NCI-H460 (cell line): ENCODE data around the gene OSBPL5. TPM values are rescaled to one million over a fixed set of nuclear protein-coding genes. Genes with fewer than 3 reads are reported as not detected.
"Not testable (repeated sequence)": the region's sequence is repeated elsewhere in the genome, so short reads cannot be mapped to it uniquely, and the experiment has no call there.

Source experiments
- DNase-seq: peaks from one replicate; pipeline ENCODE4 v3.0.0-alpha.2; 2016; ENCODE audit warnings: low read depth; ENCODE audit errors: extremely low read depth
- total RNA-seq: library from RNA; depleted of rRNA; stranded (reverse); fragments of >200 nt; shearing (Covaris generic); gene quantifications from 2 replicates; pipeline ENCODE4 v1.2.3, GENCODE V29; 2014

Gene OSBPL5
- total RNA-seq, 1 experiment from 2014 or later = 84.9 TPM

DNA sequence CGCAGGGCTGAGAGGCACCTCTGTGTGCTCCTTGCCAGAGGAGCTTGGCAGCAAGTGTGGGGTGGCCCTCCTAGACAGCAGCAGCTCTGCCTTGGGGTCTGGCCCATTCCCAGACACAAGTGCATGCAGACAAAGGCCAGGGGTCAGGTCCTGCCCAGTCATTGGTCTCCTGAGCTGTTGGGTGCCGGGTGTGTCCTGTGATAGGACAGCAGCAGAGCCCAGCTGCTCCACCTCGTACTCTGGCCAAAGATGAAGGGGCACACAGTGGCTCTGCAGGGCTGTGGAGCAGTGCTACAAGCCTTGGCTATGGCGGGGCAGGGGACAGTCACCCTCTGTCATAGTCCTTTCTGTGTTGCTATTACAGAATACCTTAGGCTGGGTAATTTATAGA lies 17.3 kb upstream of the OSBPL5 start:
- no peak for DNase-seq

DNA sequence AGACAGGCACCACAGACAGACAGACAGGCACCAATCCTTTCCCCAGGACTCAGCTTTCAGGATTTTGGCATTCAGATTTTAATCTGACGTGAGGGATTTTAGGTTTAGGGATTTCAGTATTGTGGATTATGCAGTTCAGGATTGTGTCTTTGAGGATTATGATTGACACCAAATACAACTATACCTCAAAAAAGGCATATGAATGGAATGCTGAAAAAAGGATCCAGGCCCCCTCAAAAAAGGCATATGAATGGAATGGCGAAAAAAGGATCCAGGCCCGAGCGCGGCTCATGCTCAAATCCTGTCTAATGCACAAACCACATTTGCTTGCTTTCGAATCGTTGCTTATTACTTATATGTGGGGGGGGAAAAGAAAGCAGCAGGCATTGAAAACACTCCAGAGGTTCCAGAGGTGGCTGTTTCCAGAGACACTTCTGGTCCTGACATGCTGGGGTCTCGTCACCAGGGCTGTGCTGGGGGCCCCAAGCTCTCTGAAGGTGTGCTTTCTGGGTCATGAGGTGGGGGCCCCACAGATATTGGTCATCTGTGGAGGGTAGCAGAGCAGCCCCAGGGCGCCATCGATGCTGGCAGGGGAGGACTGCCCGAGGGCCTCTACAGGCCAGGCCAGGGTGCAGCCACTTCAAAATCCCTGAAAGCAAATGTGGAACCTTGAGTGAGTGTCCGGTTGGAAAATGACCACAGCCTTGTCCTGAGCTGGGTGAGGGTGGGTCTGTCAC lies 16.8 kb upstream of the OSBPL5 start:
- DNase-seq = no peak

DNA sequence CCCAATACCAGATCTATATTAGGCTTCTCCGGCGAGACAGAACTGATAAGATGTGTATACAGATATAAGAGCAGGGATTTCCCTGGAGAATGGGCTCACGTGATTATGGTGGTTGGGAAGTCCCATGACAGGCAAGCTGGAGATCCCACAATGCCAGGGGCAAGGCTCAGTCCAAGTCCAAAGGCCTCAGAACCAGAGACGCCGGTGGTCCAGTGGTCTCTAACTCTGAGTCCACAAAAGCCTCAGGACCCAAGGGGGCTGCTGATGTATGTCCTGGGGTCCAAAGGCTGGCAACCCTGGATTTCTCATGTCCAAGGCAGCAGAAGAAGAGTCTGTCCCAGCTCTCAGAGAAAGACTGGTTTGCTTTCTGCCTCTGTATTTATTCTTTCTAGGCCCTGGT lies 15.8 kb upstream of the OSBPL5 start:
- DNase-seq = no peak

DNA sequence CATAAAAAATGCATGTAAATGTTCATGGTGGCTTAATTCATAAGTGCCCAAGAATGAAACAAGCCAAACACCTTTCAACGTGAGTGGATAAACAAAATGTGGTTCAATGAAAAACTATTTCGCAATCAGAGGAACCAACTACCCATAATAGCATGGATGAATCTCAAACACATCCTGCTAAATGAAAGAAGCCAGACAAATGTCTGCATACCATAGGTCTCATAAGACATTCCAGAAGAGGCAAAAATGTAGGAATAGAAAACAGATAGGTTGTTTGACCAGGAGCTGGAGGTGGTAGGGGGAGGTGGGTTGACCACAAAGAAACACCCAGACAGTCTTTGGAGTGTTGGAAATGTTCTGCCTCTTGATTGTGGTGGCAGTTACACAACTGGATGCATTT lies 13.2 kb upstream of the OSBPL5 start:
- DNase-seq = no peak

DNA sequence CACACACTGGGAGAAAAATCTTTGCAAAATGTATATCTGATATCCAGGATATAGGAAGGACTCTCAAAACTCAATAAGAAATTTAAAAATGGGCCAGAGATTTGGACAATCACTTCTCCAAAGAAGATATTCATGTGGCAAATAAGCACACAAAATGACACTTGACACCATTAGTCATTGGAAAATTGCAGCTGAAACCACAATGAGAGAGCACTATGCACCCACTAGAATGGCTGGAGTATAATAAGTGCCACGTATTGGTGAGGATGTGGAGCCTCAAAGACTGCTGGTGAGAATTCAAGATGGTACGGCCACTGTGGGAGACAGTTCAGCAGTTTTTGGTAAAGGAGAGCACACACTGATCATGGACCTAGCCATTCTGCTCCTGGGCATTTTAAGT lies 12.8 kb upstream of the OSBPL5 start:
- no peak for DNase-seq

DNA sequence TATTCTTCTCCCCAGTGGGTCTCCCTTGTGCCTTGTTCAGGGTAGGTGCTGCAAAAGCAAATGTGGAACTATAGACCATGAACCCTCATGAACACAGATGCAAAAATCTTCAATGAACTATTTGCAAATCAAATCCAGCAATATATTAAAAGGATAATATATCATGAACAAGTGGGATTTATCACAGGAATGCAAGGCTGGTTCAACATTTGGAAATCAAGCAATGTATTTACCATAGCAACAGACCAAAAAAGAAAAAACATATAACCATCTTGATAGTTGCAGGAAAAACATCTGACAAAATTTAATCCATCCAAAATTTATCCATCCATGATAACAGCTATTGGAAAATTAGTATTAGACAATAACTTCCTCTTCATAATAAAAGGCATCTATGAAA lies 11.4 kb upstream of the OSBPL5 start:
- no peak for DNase-seq

DNA sequence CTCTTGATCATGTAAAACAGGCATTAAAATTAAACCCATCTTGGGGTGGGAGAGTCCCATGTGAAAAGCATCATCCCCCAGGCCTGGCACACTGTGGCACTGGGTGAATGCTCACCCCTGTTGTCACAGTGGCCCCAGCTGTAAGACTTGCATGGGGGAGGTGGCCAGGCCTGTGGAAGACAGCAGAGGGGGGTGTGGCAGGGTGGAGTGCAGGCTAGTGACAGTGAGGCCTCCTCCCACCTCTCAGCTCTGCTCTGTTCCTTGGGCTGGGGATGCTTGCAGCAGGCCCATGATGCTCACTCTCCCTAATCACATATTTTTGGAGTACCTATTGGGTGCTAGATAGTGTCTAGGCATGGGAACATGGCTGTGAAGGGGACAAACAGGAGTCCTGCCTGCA lies 10.1 kb upstream of the OSBPL5 start:
- no peak for DNase-seq

DNA sequence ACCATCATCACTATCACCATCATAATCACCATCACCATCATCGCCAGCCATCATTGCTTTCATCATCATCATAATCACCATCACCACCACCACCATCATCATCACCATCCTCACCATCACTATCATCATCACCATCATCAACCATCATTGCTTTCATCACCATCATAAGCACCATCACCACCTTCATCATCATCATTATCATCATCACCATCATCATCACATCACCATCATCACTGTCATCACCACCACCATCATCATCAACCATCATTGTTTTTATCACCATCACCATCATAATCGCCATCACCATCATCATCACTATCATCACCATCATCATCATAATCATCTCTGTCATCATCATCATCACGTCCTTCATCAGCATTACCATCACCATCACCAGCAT lies 9.3 kb upstream of the OSBPL5 start:
- no peak for DNase-seq

DNA sequence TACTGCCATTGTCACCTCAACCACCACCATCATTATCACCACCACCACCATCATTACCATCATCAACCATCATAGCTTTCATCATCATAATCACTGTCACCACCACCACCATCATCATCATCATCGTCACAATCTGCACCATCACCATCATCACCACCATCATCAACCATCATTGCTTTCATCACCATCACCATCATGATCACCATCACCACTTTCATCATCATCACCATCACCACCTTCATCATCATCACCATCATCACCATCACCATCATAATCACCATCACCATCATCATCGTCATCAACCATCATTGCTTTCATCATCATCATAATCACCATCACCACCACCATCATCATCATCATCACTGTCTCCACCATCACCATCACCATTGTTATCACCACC lies 8.7 kb upstream of the OSBPL5 start:
- DNase-seq = no peak

DNA sequence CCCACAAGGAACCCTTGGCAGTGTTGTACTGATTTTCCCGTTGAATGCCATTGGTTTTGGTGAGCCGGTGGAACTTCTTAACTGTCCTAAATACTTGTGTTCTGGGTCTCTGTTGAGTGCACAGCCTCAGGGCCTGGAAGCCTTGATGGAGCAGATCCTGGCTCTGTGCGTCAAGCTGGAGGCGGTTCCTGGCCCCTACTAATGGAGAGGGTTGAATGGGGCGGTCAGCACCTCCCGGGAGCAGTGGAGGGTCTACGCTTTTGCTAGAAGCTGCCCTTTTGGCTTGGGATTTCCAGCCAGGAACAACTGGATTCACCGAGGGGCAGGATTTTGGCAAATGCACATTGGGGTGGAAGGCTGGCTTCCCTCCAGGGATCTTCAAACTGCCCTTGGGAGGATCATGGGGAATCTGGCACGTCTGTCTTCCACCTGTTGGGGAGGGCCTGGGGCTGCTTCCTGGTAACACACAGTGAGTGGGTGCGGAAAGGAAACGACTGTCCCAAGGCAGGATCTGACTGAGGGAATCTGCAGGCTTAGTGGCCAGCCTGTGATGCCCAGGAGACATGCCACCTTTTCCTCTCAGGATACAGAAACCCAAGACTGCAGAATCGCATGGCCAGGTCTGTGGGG lies 6.9 kb upstream of the OSBPL5 start:
- no peak for DNase-seq

DNA sequence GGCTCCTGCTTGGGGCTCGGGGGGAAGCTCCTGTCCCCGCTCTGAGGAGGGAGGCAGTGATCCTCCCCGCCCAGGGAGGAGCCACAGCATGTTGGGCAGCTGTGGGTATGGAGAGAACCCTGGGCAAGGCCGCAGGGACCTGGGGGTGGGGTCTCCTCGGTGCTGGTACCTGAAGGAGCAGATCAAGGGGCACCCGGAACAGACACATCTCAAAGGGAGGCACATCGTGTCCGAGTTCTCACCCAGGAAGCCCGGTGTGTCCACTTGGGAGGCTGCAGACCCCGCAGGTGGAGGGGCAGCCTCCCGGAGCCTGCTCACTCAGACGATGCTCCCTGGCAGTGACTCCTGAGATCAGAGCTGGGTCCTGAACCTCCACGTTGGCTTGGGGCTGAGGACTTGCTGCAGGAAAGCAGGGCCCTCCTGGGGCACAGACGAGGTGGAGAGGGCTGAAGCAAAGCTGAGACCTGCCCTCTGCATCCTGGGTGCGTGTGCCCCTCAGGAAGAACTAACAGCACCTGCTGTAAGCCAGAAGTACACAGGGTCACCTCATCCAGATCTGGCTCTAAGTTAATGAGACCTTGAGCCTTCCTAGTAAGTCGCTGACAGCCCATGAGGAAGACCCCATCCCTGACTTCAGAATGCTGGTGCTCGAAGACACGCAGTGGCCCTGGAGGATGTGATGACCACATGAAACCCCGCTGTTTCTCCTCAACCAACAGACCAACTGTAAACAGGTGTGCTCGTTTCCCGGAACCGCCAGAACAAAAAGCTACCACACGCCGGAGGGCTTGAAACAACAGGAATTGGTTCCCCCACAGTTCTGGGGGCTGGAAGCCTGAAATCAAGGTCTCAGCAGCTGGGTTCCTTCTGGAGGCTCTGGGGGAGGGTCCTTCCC lies 5.9 kb upstream of the OSBPL5 start:
- DNase-seq = no peak

DNA sequence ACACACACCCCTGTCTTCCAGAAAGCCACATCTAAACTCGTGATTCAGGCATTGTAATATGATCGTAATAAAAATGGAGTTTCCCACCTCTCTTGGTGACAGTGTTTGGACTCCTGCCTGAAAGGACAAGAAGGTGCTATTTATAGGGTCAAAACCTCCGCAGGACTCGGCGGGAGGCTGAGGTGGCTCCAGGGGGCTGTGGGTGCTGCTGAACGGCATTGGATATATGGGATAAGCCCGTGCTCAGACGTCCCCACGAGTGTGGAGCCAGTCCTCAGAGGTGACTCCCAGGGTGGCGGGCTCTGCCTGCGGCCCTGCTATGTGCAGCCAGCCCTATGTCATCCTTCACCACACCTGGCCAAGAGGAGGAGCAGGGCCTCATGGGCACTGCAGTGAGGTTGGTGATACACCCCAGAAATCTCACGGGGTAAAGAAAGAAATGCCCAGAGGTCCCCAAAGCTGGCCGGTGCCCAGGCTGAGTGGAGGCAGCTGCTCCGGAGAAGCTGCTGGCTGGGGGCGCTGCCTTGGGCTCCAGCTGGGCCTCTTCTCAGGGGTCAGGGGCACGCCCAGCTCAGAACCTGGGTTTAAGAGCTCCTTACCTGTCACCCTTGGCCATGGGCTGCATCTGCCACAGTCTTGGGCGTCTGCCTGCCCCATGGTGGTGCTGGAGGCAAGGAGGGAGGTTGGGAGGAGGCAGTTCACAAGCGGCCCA lies 5.1 kb upstream of the OSBPL5 start:
- no peak for DNase-seq

DNA sequence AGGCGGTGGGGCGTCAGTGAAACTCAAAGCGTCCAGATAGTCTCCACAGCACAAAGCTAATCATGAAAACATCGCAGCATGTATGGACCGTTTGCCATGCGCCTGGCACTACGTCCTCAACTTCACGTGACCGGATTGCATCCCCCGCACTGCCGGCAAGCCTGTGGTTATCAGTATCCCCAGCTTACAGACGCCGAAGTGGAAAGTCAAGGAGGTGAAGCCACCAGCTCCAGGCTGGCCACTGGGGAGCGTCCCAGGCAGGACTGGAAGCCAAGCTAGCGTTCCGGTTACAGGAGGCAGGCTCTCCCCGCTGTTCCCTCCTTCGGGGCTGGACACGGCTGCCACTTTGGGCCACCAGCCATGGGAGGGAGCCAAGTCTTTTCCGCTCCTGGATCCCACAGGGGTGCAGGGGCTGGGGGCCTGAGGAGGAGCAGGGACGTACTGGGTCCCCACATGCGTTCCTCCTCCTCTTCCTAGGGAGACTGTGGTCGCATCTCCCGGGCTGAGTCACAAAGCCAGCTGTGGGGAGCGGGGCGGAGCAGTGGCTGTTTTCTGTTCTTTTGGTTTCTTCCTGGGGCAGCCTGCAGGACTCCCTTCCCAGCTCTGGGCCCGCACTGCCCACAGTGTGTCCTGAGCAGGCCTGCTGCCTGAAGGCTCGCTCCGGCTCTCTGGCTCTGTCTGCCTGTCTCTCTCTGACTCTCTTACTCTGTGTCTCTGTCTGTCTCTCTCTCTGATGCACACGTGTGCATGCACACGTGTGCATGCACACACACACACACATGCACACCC lies 4.3 kb upstream of the OSBPL5 start:
- peak; percentile 6 for DNase-seq

DNA sequence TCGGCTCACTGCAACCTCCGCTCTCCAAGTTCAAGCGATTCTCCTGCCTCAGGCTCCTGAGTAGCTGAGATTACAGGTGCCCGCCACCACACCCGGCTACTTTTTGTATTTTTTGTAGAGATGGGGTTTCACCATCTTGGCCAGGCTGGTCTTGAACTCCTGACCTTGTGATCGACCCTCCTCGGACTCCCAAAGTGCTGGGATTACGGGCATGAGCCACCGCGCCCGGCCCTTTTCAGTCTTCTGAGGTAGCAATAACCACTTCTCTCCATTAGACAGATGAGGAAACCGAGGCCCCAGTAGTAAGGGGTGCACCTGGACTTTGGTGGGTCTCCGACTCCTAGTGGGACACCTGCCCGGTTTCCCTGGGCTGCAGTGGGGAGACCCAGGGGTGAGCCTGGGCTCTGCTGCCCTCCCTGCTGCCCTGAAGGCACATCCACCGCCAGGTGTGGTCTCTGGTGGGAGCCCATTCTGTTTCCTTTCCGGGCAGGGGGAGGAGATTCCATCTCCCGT lies 3.7 kb upstream of the OSBPL5 start:
- not testable (repeated sequence) for DNase-seq

DNA sequence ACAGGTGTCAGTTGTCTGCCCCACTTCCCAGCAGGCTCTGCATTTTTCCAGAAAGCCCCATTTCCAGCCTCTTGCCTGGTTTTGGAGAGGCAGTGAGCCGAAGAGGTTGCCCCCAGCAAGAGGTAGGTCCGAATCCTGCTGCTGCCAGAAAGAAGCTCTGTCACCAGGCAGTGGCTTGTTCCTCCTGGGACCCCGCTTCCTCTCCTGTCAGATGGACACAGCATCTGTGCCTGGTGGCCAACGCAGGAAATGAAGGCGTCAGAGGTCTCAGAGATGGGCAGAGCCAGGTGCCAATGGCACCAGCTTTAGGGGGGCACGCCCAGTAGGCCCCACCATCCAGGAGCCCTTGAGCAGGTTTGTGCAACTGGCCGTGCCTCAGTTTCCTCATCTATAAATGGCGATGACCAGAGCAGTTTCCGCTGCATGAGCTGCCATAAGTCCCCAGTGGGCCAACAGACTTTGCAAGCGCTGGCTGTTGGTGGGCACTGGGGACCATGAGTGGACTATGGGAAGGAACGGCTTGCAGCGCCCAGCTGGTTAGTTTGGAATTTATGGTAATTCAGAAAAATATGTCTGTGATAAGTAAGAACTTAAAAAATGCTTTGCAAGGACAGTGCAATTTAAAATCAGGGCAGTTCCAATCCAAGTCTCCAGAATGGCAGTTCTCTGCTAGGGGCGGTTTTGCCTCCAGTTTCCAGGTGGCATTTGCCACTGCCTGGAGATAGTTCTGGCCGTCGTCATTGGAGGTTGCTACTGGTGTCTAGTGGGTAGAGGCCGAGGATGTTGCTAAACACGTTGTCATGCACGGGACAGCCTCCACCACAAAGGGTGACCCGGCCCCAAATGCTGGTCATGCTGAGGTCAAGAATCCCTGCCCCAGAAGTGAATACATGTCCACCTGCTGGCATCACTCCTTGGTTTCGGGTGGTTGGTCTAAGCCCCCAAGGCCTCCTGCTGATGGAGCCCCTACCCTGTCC lies 2.3 kb upstream of the OSBPL5 start:
- no peak for DNase-seq

DNA sequence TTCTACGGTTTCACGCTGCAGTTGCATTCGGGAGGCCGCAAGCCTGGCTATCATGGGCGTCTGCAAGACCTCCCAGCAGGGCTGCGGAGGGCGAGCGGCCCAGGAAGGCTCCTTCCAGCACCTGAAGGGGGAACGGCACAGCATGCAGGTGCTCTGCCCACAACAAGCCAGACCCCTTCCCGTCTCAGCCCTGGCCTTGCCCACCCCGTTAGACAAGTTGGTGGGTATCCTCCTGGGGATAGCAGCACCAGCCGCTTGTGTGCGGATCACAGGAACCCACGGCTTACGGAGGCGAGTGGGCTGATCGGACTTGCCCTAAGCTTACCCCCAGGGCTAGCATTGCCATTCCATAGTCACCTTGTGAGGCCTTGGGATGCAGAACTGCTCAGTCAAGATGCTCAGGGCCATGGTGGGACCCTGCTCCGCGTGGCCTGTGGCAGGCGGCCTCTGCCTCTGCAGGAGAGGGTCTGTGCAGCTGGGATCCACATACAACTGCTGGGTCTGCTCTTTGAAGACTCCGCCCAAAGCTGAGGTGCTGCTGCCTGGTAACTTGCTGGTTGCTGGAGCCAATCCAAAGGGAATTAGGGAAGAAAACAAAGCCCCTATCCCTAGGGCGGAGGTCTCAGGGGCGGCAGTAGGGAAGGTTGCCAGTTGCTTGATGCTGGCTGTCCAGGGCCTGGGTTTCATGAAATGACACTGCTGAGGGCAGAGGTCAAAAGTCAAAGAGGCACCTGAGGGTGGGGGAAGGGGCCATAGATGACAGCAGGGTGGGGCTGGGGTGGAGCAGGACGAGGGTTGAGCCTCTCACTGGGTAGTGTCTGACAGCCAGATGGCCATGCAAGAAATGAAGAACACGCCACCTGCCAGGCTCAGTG lies 1.4 kb upstream of the OSBPL5 start:
- no peak for DNase-seq

DNA sequence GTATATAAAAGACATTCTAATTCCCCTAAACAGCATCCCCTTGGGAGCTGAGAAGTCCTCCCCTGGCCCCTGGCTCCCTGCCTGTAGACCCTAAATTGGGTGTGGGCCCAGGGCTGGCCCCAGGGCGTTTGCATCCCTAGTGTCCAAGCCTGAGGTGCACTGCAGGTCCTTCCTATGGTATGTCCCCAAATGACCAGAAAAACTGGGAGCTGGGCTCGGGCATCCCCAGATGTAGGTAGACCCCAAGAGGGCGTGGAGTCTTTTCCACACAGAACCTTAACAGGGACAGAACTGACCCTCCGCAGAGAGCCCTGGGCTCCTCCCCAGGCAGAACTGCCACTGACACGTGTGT lies 782 bp upstream of the OSBPL5 start:
- no peak for DNase-seq

DNA sequence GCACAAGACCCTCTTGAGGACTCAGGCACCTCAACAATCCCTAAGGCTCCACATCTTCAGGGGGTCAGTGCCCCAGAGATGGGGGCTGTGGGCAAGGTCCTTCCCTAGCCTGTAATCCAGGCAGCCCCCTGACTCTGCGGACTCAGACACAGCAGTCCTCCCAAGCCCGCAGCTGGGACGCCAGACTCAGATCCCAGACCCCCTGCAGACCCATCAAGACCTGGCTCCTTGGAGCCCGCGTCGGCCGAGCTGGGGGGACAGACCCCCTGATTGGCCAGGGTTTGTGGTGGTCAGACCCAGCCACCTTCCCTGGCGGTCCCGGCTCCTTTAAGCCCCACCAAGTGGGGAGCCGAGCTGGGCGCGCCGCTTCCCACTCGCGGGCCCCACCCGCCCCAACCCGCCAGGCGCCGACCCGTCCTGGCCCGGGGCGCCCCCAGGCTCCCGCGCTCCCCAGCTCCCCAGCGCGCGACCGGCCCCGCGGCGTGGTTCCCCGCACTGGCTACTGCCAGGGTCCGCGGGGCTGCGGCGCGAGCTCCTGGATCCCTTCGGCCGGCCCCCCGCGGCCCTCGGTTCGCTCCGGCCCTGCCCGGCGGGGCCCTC lies 458 bp downstream of the OSBPL5 start:
- DNase-seq = no peak
